Trophoblast cell (in vitro differentiated cells and primary cell): ENCODE data around the gene TSPAN12.
A peak's percentile ranks its signal among the peaks of the same experiment; 100 is the strongest.

ENCODE experiments used
- DNase-seq, 2 donors: peaks; one replicate each; pipeline ENCODE4 v3.0.0-alpha.2; 2016
- H2AFZ ChIP-seq: 2 replicates; pipeline ENCODE4 v1.6.1; 2013; ENCODE audit warnings: low read length, moderate library complexity, mild to moderate bottlenecking; ENCODE audit not compliant: insufficient read depth, poor library complexity
- H2AK5ac ChIP-seq: 2 replicates; pipeline ENCODE4 v1.6.1; 2013; ENCODE audit warnings: mild to moderate bottlenecking, low read length
- H2BK120ac ChIP-seq: 2 replicates; pipeline ENCODE4 v1.6.1; 2013; ENCODE audit warnings: low read length, mild to moderate bottlenecking, moderate library complexity; ENCODE audit not compliant: insufficient read depth, poor library complexity
- H2BK12ac ChIP-seq: 2 replicates; pipeline ENCODE4 v1.6.1; 2013; ENCODE audit warnings: mild to moderate bottlenecking, low read length, moderate library complexity
- H2BK5ac ChIP-seq: 2 replicates; pipeline ENCODE4 v1.6.1; 2013; ENCODE audit warnings: low read length, low read depth, moderate library complexity, mild to moderate bottlenecking; ENCODE audit not compliant: poor library complexity
- H3K14ac ChIP-seq: 2 replicates; pipeline ENCODE4 v1.6.1; 2013; ENCODE audit warnings: mild to moderate bottlenecking, low read length
- H3K18ac ChIP-seq: 2 replicates; pipeline ENCODE4 v1.6.1; 2013; ENCODE audit warnings: mild to moderate bottlenecking, low read length
- H3K23ac ChIP-seq: 2 replicates; pipeline ENCODE4 v1.6.1; 2013; ENCODE audit warnings: low read length
- H3K27ac ChIP-seq: 2 replicates; pipeline ENCODE4 v1.5.1; 2013; ENCODE audit warnings: low read depth, mild to moderate bottlenecking, inconsistent platforms, low read length, moderate library complexity
- H3K27me3 ChIP-seq: 2 replicates; pipeline ENCODE4 v1.6.1; 2013; ENCODE audit warnings: inconsistent platforms, mild to moderate bottlenecking, low read length, moderate library complexity; ENCODE audit not compliant: insufficient read depth
- H3K36me3 ChIP-seq, 2 experiments: 1 replicate in 1 of 2; 2 replicates in 1 of 2; pipeline ENCODE4 v1.6.1; 2013; ENCODE audit warnings: low read length in 2 of 2, mild to moderate bottlenecking in 2 of 2, moderate library complexity in 1 of 2; ENCODE audit not compliant: insufficient read depth in 2 of 2, control insufficient read depth in 1 of 2
- H3K4ac ChIP-seq: 2 replicates; pipeline ENCODE4 v1.6.1; 2013; ENCODE audit warnings: low read depth, mild to moderate bottlenecking, low read length, moderate library complexity
- H3K4me1 ChIP-seq, 2 experiments: 1 replicate in 1 of 2; 2 replicates in 1 of 2; pipeline ENCODE4 v1.6.1; 2013; ENCODE audit warnings: low read length in 2 of 2, mild to moderate bottlenecking in 2 of 2, moderate library complexity in 1 of 2; ENCODE audit not compliant: insufficient read depth in 2 of 2, control insufficient read depth in 1 of 2
- H3K4me2 ChIP-seq: 2 replicates; pipeline ENCODE4 v1.6.1; 2013; ENCODE audit warnings: inconsistent platforms, mild to moderate bottlenecking, low read length, moderate library complexity
- H3K4me3 ChIP-seq: 2 replicates; pipeline ENCODE4 v1.5.1; 2013; ENCODE audit warnings: mild to moderate bottlenecking, low read depth, low read length, inconsistent platforms
- H3K79me1 ChIP-seq: one replicate; pipeline ENCODE4 v1.6.1; 2013; ENCODE audit warnings: low read length
- H3K79me2 ChIP-seq: 2 replicates; pipeline ENCODE4 v1.6.1; 2013; ENCODE audit warnings: low read length, mild to moderate bottlenecking; ENCODE audit not compliant: control insufficient read depth, insufficient read depth, poor library complexity
- H3K9ac ChIP-seq: 2 replicates; pipeline ENCODE4 v1.6.1; 2013; ENCODE audit warnings: mild to moderate bottlenecking, low read length
- H3K9me3 ChIP-seq: 2 replicates; pipeline ENCODE4 v1.6.1; 2013; ENCODE audit warnings: low read depth, mild to moderate bottlenecking, control low read depth, inconsistent platforms, low read length; ENCODE audit not compliant: insufficient read depth
- H4K12ac ChIP-seq: 2 replicates; pipeline ENCODE4 v1.6.1; 2013; ENCODE audit warnings: low read depth, mild to moderate bottlenecking, low read length, moderate library complexity
- H4K8ac ChIP-seq: 2 replicates; pipeline ENCODE4 v1.6.1; 2013; ENCODE audit warnings: low read depth, mild to moderate bottlenecking, low read length, moderate library complexity
- H4K91ac ChIP-seq: one replicate; pipeline ENCODE4 v1.6.1; 2013; ENCODE audit warnings: low read depth, mild to moderate bottlenecking, low read length, moderate library complexity
- WGBS: extraction: QIAGEN DNeasy Blood & Tissue Kit; methylation state at CpG from one replicate; pipeline ENCODE4 v1.1.7; 2013; ENCODE audit warnings: missing lambda C conversion rate; ENCODE audit not compliant: insufficient read length, insufficient coverage; ENCODE audit errors: extremely low coverage; 5-methylcytosine and 5-hydroxymethylcytosine counted together

The TSPAN12 gene

DNA sequence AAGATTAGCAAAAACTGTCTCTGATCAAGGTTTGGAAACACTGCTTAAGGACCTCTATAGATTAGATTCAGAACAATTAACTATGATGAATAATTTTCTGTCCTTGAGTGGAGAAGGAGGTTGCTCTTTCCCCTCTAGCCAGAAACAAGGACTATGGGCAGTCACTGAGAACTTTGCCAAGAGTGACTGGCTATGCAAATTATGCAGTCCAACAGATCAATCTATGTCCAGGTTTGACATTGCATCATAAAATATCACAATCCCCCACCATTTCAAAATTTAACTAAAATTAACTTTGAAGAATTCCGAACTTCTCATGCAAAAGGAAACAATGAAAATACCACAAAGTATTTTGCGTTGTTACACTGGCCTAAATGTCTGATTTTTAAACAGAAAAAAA lies 50.6 kb downstream of the TSPAN12 start:
- Histone ChIP-seq H3K14ac (no peak overlapping the region), H2BK120ac (no peak overlapping the region), H3K27me3 (no peaks in the 10 kb centered on the region), H4K12ac (no peak overlapping the region), H3K4me1 (no peaks in the 10 kb centered on the region), H3K4ac (no peak overlapping the region), H3K9me3 (no peaks in the 10 kb centered on the region), H2AK5ac (no peak overlapping the region), H3K79me2 (no peaks in the 10 kb centered on the region), H3K4me2 (no peak overlapping the region), H3K18ac (no peak overlapping the region), H2AFZ (no peak overlapping the region), H3K27ac (no peak overlapping the region), H4K8ac (no peak overlapping the region), H3K79me1 (no peaks in the 10 kb centered on the region), H2BK5ac (no peak overlapping the region), H3K23ac (no peak overlapping the region), H3K4me3 (no peak overlapping the region), H4K91ac (no peak overlapping the region), H2BK12ac (no peak overlapping the region), H3K9ac (no peak overlapping the region), H3K36me3 (no peaks in the 10 kb centered on the region)
- DNase-seq: no peak
- WGBS: 100% methylated on average over 1 of the region's 2 CpGs

DNA sequence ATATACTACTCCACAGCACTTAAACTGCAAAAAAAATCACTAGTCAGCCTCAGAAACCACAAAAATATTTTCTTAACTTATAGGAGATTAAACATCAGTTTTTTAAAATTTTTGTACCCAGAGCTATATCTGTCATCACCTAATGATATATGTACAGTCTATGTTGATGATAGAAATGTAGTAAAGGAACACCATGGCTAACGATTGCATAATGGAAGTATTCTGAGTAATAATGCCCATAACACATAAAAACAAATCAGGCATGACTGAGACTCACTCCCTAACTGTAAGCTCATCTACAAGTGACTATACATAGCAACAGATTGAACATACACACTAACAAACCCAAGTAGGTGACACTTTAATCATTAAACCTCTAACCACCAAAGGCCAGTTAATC lies 51.3 kb downstream of the TSPAN12 start:
- no peak for DNase-seq
- H3K79me2 ChIP-seq: no peaks in the 10 kb centered on the region
- no peaks in the 10 kb centered on the region for H3K36me3 ChIP-seq
- H3K14ac ChIP-seq: no peak overlapping the region
- H3K9me3 ChIP-seq: no peaks in the 10 kb centered on the region
- no peak overlapping the region for H2BK12ac ChIP-seq
- H3K79me1 ChIP-seq: no peaks in the 10 kb centered on the region
- H4K91ac ChIP-seq: no peak overlapping the region
- H2AFZ ChIP-seq: no peak overlapping the region
- H4K12ac ChIP-seq: no peak overlapping the region
- no peak overlapping the region for H3K27ac ChIP-seq
- no peak overlapping the region for H3K23ac ChIP-seq
- no CpG with 5 or more reads among the region's 1 CpG for WGBS
- H4K8ac ChIP-seq: no peak overlapping the region
- no peaks in the 10 kb centered on the region for H3K4me1 ChIP-seq
- no peak overlapping the region for H2BK5ac ChIP-seq
- no peaks in the 10 kb centered on the region for H3K27me3 ChIP-seq
- no peak overlapping the region for H3K9ac ChIP-seq
- no peak overlapping the region for H3K4me2 ChIP-seq
- H3K18ac ChIP-seq: no peak overlapping the region
- H2AK5ac ChIP-seq: no peak overlapping the region
- no peak overlapping the region for H2BK120ac ChIP-seq
- H3K4me3 ChIP-seq: no peak overlapping the region
- no peak overlapping the region for H3K4ac ChIP-seq

DNA sequence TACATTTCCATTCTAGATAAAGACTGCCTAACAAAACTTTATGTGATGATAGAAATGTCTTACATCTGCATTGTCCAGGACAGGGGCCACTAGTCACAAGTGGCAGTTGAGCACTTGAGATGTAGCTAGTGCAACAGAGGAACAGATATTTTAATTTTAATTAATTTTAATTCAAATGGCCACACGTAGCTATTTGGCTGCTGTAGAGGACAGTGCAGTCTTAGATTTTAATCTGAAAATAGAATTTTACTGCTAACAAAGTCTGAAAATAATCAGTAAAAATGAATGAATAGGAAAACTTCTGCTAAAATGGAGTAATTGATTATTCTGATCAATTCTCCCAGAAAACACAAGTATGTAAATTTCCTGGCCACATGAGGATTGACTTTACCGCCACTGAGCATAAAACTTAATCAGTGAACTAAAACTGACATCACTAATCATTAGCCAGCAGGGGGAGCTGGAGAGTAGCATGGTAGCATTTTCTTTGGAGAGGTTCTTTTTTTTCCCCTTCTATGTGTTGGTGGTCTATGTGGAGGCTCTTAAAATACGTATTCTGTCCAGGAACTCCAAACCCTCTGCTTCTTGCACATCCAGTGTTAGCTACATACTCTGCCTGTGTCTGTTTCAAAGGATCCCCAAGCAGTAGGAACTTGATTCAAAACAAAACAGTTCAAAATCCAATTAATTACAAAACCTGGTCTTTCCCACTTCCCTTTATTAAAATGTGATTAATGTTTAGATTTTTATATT lies 52.1 kb downstream of the TSPAN12 start:
- Histone ChIP-seq H3K79me2 (no peaks in the 10 kb centered on the region), H3K9me3 (no peaks in the 10 kb centered on the region), H2AFZ (no peak overlapping the region), H4K91ac (no peak overlapping the region), H2BK120ac (no peak overlapping the region), H3K27ac (no peak overlapping the region), H3K18ac (no peak overlapping the region), H3K9ac (no peak overlapping the region), H3K36me3 (no peaks in the 10 kb centered on the region), H4K12ac (no peak overlapping the region), H4K8ac (no peak overlapping the region), H3K14ac (no peak overlapping the region), H2BK12ac (no peak overlapping the region), H3K4me1 (no peaks in the 10 kb centered on the region), H3K27me3 (no peaks in the 10 kb centered on the region), H3K4me3 (no peak overlapping the region), H3K23ac (no peak overlapping the region), H3K79me1 (no peaks in the 10 kb centered on the region), H2AK5ac (no peak overlapping the region), H3K4ac (no peak overlapping the region), H3K4me2 (no peak overlapping the region), H2BK5ac (no peak overlapping the region)
- WGBS: no CpG with 5 or more reads among the region's 3 CpGs
- DNase-seq: peak; percentile 37 to 89

- Histone ChIP-seq H3K18ac (no peak overlapping the region), H3K4ac (no peak overlapping the region), H3K4me3 (no peak overlapping the region), H3K9ac (no peak overlapping the region), H2BK120ac (no peak overlapping the region), H2BK5ac (no peak overlapping the region), H2AK5ac (no peak overlapping the region), H3K23ac (no peak overlapping the region), H3K14ac (no peak overlapping the region), H4K12ac (no peak overlapping the region), H3K9me3 (no peaks in the 10 kb centered on the region), H3K79me2 (no peaks in the 10 kb centered on the region), H3K4me1 (no peaks in the 10 kb centered on the region), H3K79me1 (no peaks in the 10 kb centered on the region), H3K27me3 (no peaks in the 10 kb centered on the region), H2BK12ac (no peak overlapping the region), H4K91ac (no peak overlapping the region), H4K8ac (no peak overlapping the region), H3K27ac (no peak overlapping the region), H3K36me3 (no peaks in the 10 kb centered on the region), H3K4me2 (no peak overlapping the region), H2AFZ (no peak overlapping the region)
- WGBS: no CpG with 5 or more reads among the region's 3 CpGs
- DNase-seq: no peak
Observed at GRCh38 chr7:120802751-120803150, 55.2 kb downstream of the TSPAN12 start.
